GM18909 (cell line): ENCODE results near the gene IGF2BP3.

Experiments
- ATAC-seq: cut with Tn5 transposase; IDR thresholded peaks from one replicate; pipeline ENCODE4 v1.9.1; 2021; ENCODE audit warnings: mild to moderate bottlenecking; ENCODE audit not compliant: unreplicated experiment, poor library complexity

IGF2BP3 gene

GRCh38 chr7:23389701-23390100 is 80.6 kb downstream of the IGF2BP3 start:
- no peak for ATAC-seq

GRCh38 chr7:23387583-23387982 is 82.7 kb downstream of the IGF2BP3 start:
- no peak for ATAC-seq

- ATAC-seq = no peak
These were observed 85.2 kb downstream of the IGF2BP3 start for GRCh38 chr7:23385140-23385539.

GRCh38 chr7:23383225-23383624 is 87.1 kb downstream of the IGF2BP3 start:
- no peak for ATAC-seq

- no peak for ATAC-seq
These were observed 89.3 kb downstream of the IGF2BP3 start for GRCh38 chr7:23380961-23381360.

- ATAC-seq = no peak
These were observed 89.7 kb downstream of the IGF2BP3 start for GRCh38 chr7:23380556-23380955.

GRCh38 chr7:23378996-23379395 is 91.3 kb downstream of the IGF2BP3 start:
- ATAC-seq = no peak

- ATAC-seq = no peak
These were observed 93.2 kb downstream of the IGF2BP3 start for GRCh38 chr7:23377134-23377533.

GRCh38 chr7:23373151-23374004 is 96.9 kb downstream of the IGF2BP3 start:
- peak; percentile 66 for ATAC-seq

GRCh38 chr7:23372611-23373010 is 97.7 kb downstream of the IGF2BP3 start:
- ATAC-seq = no peak

GRCh38 chr7:23371654-23372053 is 98.6 kb downstream of the IGF2BP3 start:
- no peak for ATAC-seq

- no peak for ATAC-seq
These were observed 100.4 kb downstream of the IGF2BP3 start for GRCh38 chr7:23369695-23370404.

GRCh38 chr7:23369100-23369499 is 101.2 kb downstream of the IGF2BP3 start:
- no peak for ATAC-seq

- ATAC-seq = no peak
These were observed 112.1 kb downstream of the IGF2BP3 start for GRCh38 chr7:23358152-23358674.

- no peak for ATAC-seq
These were observed 112.8 kb downstream of the IGF2BP3 start for GRCh38 chr7:23357190-23358093.

- ATAC-seq = no peak
These were observed 113.6 kb downstream of the IGF2BP3 start for GRCh38 chr7:23356726-23357125.

GRCh38 chr7:23356168-23356567 is 114.1 kb downstream of the IGF2BP3 start:
- no peak for ATAC-seq

- peak; percentile 56 for ATAC-seq
These were observed 117.1 kb downstream of the IGF2BP3 start for GRCh38 chr7:23353172-23353571.

- no peak for ATAC-seq
These were observed 119.8 kb downstream of the IGF2BP3 start for GRCh38 chr7:23350466-23350865.

GRCh38 chr7:23349484-23350157 is 120.7 kb downstream of the IGF2BP3 start:
- ATAC-seq = no peak
